HepG2 (cell line): ENCODE measurements around the gene TMEM39B. TPM values are rescaled to one million over a fixed set of nuclear protein-coding genes. Genes with fewer than 3 reads are reported as not detected.

ENCODE experiments used
- ATAC-seq: fragments of 200-7000 bp; cut with Tn5 transposase; 3 replicates; pipeline ENCODE4 v1.9.1; 2020; ENCODE audit warnings: mild to moderate bottlenecking, moderate library complexity
- BruUV-seq: library from RNA; stranded (reverse); fragments of 400-500 nt; replicated peaks from 2 replicates; lab custom pipeline; 2021; lab: Mats Ljungman, UMichigan
- CTCF ChIA-PET: fragments of 300-600 bp; formaldehyde crosslinking; extraction: SDS; loops from one replicate; lab custom pipeline; 2021; ENCODE audit warnings: low total read pairs, inconsistent platforms, low intra/inter-chr PET ratio; lab: Yijun Ruan, JAX
- POLR2A ChIA-PET: fragments of 350-600 bp; sonication (Branson Sonifier 250); formaldehyde crosslinking; loops from one replicate; lab custom pipeline; 2020; ENCODE audit warnings: antibody characterized with exemption, inconsistent platforms; lab: Yijun Ruan, JAX
- DNase-seq: peaks from one replicate; pipeline ENCODE4 v3.0.0-alpha.2; 2015; ENCODE audit warnings: low spot score
- FAIRE-seq: peaks from 3 replicates; lab custom pipeline; 2011; peaks lifted over from hg19 to GRCh38; lab: Jason Lieb, UNC
- H2AFZ ChIP-seq: one replicate; pipeline ENCODE4 v1.6.1; 2011; ENCODE audit warnings: low read length, inconsistent platforms
- H3K27ac ChIP-seq: fragments of 300-600 bp; 3 replicates; pipeline ENCODE4 v1.8.0; 2011; ENCODE audit warnings: mixed run types, mild to moderate bottlenecking, mixed read lengths, low read length, inconsistent platforms; ENCODE audit not compliant: insufficient read depth; ENCODE audit errors: extremely low read length
- H3K27me3 ChIP-seq, 2 experiments: fragments of 200-600 bp in 1 of 2; 2 replicates in 1 of 2; 3 replicates in 1 of 2; pipeline versions ENCODE4 v1.6.0 to v1.8.0; 2011; ENCODE audit warnings: low read length in 2 of 2, mild to moderate bottlenecking in 2 of 2, moderate library complexity in 2 of 2, inconsistent platforms in 1 of 2; ENCODE audit not compliant: insufficient read depth in 2 of 2, control insufficient read depth in 1 of 2
- H3K36me3 ChIP-seq, 2 experiments: fragments of 200-600 bp in 1 of 2; replicated peaks in 1 of 2; 2 replicates in 1 of 2; 3 replicates in 1 of 2; pipeline versions ENCODE4 v1.5.1 to v1.8.0; 2011; ENCODE audit warnings: low read length in 2 of 2, inconsistent platforms in 1 of 2; ENCODE audit not compliant: insufficient read depth in 2 of 2, control insufficient read depth in 1 of 2
- H3K4me1 ChIP-seq: 2 replicates; pipeline ENCODE4 v1.5.1; 2012; ENCODE audit warnings: low read length, inconsistent platforms; ENCODE audit not compliant: insufficient read depth
- H3K4me2 ChIP-seq: 2 replicates; pipeline ENCODE4 v1.6.0; 2011; ENCODE audit warnings: low read depth, low read length, inconsistent platforms
- H3K4me3 ChIP-seq, 3 experiments: fragments of 200-600 bp in 1 of 3; sonication (generic), shearing (Covaris generic) in 1 of 3; replicated peaks in 1 of 3; 2 replicates each; pipeline ENCODE4 v1.5.1; 2011 to 2016; ENCODE audit warnings: low read length in 3 of 3, inconsistent platforms in 2 of 3, low read depth in 2 of 3, mild to moderate bottlenecking in 2 of 3, control low read depth in 1 of 3, mixed read lengths in 1 of 3; ENCODE audit not compliant: insufficient read depth in 1 of 3
- H3K79me2 ChIP-seq: one replicate; pipeline ENCODE4 v1.6.1; 2011; ENCODE audit warnings: low read length, inconsistent platforms; ENCODE audit not compliant: insufficient read depth
- H3K9ac ChIP-seq: 2 replicates; pipeline ENCODE4 v1.6.0; 2011; ENCODE audit warnings: mild to moderate bottlenecking, low read depth, low read length, inconsistent platforms; ENCODE audit not compliant: insufficient read depth
- H3K9me3 ChIP-seq: 2 replicates; pipeline ENCODE4 v1.5.1; 2012; ENCODE audit warnings: mild to moderate bottlenecking, low read length
- H4K20me1 ChIP-seq: 2 replicates; pipeline ENCODE4 v1.6.0; 2011; ENCODE audit warnings: inconsistent platforms, mild to moderate bottlenecking, low read length, moderate library complexity; ENCODE audit not compliant: insufficient read depth
- CHCHD3 ChIP-seq: sonication (generic); formaldehyde crosslinking; IDR thresholded peaks from 2 replicates; pipeline ENCODE4 v1.8.0; 2022; ENCODE audit warnings: mild to moderate bottlenecking, missing genetic modification reagents, moderate library complexity
- HDAC2 ChIP-seq: sonication (generic); formaldehyde crosslinking; IDR thresholded peaks from 2 replicates; pipeline ENCODE4 v1.4.0; 2020; ENCODE audit warnings: missing genetic modification reagents
- JUN ChIP-seq: sonication (generic); formaldehyde crosslinking; IDR thresholded peaks from 2 replicates; pipeline ENCODE4 v1.4.0; 2020; ENCODE audit warnings: mild to moderate bottlenecking, missing genetic modification reagents
- MAF1 ChIP-seq: sonication (generic); formaldehyde crosslinking; IDR thresholded peaks from 2 replicates; pipeline ENCODE4 v1.5.0; 2020; ENCODE audit warnings: missing genetic modification reagents, borderline replicate concordance
- THAP11 ChIP-seq: IDR thresholded peaks from 2 replicates; pipeline ENCODE4 v1.6.1; 2016; ENCODE audit warnings: missing biosample characterization, missing genetic modification reagents
- TRIM24 ChIP-seq: sonication (generic); formaldehyde crosslinking; IDR thresholded peaks from 2 replicates; pipeline ENCODE4 v1.8.0; 2022; ENCODE audit warnings: mild to moderate bottlenecking, missing genetic modification reagents
- XBP1 ChIP-seq: sonication (generic); formaldehyde crosslinking; IDR thresholded peaks from 2 replicates; pipeline ENCODE4 v1.5.0; 2020; ENCODE audit warnings: missing genetic modification reagents
- ZNF546 ChIP-seq: sonication (generic); formaldehyde crosslinking; conservative IDR thresholded peaks from 2 replicates; pipeline ENCODE4 v1.8.1; 2023; ENCODE audit warnings: mild to moderate bottlenecking, missing genetic modification reagents
- ZNF629 ChIP-seq: sonication (generic); formaldehyde crosslinking; conservative IDR thresholded peaks from 2 replicates; pipeline ENCODE4 v1.5.0; 2020; ENCODE audit warnings: missing genetic modification reagents
- WGBS: methylation state at CpG from one replicate; pipeline ENCODE4 v1.1.6; 2017; ENCODE audit warnings: low lambda C conversion rate; 5-methylcytosine and 5-hydroxymethylcytosine counted together
- in situ Hi-C: cut with HindIII; loops from 2 replicates; pipeline ENCODE4 v1.10.0; 2017; ENCODE audit warnings: low pct_unique_long_range_greater_than_20kb; ENCODE audit not compliant: extremely low pct_ligation_motif_present
- intact Hi-C: fragments of 100-400 bp; cut with micrococcal nuclease; formaldehyde crosslinking; loops from one replicate; pipeline ENCODE4 v1.10.0; 2022; ENCODE audit not compliant: unreplicated experiment
- polyA plus RNA-seq, 8 experiments: library from polyadenylated mRNA; depleted of rRNA in 3 of 8; stranded (reverse) in 7 of 8; unstranded in 1 of 8; fragments of >200 nt; fragmentation: Illumina TruSeq in 4 of 8; extraction: Trizol in 4 of 8; gene quantifications; 2 replicates each; pipeline versions ENCODE4 v1.2.1 to v1.2.3, GENCODE V29; 2011 to 2016; ENCODE audit warnings: low read depth in 4 of 8, missing spikeins in 1 of 8, mixed read lengths in 1 of 8; ENCODE audit not compliant: insufficient read depth in 1 of 8
- total RNA-seq, 5 experiments: library from RNA; depleted of rRNA; stranded (reverse); fragments of >200 nt; fragmentation: Illumina TruSeq; extraction: Trizol; gene quantifications; 2 replicates each; pipeline ENCODE4 v1.2.3, GENCODE V29; 2016; ENCODE audit warnings: low read depth in 1 of 5
- TF ChIP-seq, protein P1 (sequence below): IDR thresholded peaks from 2 replicates; pipeline ENCODE4 v1.4.0; 2020; ENCODE audit warnings: mild to moderate bottlenecking, missing genetic modification reagents
- TF ChIP-seq, protein P2 (sequence below): sonication (generic); formaldehyde crosslinking; IDR thresholded peaks from 2 replicates; pipeline ENCODE4 v1.5.0; 2020; ENCODE audit warnings: mild to moderate bottlenecking, missing genetic modification reagents
- TF ChIP-seq, protein P3 (sequence below): sonication (generic); formaldehyde crosslinking; IDR thresholded peaks from 2 replicates; pipeline ENCODE4 v1.4.0; 2020; ENCODE audit warnings: missing genetic modification reagents

TMEM39B gene
- total and polyA plus RNA-seq, 2 of the 13 experiments (the other 11 are each of a cell fraction or from before 2014, with no cell fraction given), result 4.9 to 10.4 TPM

DNA sequence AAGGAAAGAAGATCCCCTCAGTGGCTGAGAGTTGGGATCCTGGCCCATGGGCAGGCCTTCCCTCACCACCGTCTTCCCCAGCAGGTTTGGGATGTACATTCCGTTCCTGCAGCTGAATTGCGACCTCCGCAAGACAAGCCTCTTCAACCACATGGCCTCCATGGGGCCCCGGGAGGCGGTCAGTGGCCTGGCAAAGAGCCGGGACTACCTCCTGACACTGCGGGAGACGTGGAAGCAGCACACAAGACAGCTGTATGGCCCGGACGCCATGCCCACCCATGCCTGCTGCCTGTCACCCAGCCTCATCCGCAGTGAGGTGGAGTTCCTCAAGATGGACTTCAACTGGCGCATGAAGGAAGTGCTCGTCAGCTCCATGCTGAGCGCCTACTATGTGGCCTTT is 18.9 kb downstream of the TMEM39B start:
- DNase-seq (no peak), FAIRE-seq (no peak), ATAC-seq (no peak)
- Histone ChIP-seq H3K4me1 (no peaks in the 10 kb centered on the region), H3K4me2 (no peak overlapping the region), H3K36me3 (peaks cover 19 to 30% of the 10 kb centered on the region in 2 experiments; a peak in 4 of 5 replicates), H3K4me3 (no peak overlapping the region), H3K9me3 (no peaks in the 10 kb centered on the region), H4K20me1 (no peaks in the 10 kb centered on the region), H3K27me3 (no peaks in the 10 kb centered on the region), H3K79me2 (no peaks in the 10 kb centered on the region), H3K27ac (no peak overlapping the region), H2AFZ (no peak overlapping the region), H3K9ac (no peak overlapping the region)
- ChIA-PET POLR2A (interaction anchor here (1.7 kb wide), 1 partner anchor 19 kb away, joined by 5 read pairs; the partner anchor contains the start of gene TMEM39B), CTCF (no interaction called here)
- in situ Hi-C loops, result no loop called here
- TF ChIP-seq JUN (CRISPR knock-in tag) (no peak), HDAC2 (CRISPR knock-in tag) (no peak), THAP11 (no peak), ZNF546 (no peak), MAF1 (CRISPR knock-in tag) (no peak), ZNF629 (no peak), CHCHD3 (CRISPR knock-in tag) (no peak), TRIM24 (CRISPR knock-in tag) (no peak), XBP1 (CRISPR knock-in tag) (no peak)
- TF ChIP-seq, protein P1, sequence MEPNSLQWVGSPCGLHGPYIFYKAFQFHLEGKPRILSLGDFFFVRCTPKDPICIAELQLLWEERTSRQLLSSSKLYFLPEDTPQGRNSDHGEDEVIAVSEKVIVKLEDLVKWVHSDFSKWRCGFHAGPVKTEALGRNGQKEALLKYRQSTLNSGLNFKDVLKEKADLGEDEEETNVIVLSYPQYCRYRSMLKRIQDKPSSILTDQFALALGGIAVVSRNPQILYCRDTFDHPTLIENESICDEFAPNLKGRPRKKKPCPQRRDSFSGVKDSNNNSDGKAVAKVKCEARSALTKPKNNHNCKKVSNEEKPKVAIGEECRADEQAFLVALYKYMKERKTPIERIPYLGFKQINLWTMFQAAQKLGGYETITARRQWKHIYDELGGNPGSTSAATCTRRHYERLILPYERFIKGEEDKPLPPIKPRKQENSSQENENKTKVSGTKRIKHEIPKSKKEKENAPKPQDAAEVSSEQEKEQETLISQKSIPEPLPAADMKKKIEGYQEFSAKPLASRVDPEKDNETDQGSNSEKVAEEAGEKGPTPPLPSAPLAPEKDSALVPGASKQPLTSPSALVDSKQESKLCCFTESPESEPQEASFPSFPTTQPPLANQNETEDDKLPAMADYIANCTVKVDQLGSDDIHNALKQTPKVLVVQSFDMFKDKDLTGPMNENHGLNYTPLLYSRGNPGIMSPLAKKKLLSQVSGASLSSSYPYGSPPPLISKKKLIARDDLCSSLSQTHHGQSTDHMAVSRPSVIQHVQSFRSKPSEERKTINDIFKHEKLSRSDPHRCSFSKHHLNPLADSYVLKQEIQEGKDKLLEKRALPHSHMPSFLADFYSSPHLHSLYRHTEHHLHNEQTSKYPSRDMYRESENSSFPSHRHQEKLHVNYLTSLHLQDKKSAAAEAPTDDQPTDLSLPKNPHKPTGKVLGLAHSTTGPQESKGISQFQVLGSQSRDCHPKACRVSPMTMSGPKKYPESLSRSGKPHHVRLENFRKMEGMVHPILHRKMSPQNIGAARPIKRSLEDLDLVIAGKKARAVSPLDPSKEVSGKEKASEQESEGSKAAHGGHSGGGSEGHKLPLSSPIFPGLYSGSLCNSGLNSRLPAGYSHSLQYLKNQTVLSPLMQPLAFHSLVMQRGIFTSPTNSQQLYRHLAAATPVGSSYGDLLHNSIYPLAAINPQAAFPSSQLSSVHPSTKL (CRISPR knock-in tag), result no peak
- TF ChIP-seq, protein P2, sequence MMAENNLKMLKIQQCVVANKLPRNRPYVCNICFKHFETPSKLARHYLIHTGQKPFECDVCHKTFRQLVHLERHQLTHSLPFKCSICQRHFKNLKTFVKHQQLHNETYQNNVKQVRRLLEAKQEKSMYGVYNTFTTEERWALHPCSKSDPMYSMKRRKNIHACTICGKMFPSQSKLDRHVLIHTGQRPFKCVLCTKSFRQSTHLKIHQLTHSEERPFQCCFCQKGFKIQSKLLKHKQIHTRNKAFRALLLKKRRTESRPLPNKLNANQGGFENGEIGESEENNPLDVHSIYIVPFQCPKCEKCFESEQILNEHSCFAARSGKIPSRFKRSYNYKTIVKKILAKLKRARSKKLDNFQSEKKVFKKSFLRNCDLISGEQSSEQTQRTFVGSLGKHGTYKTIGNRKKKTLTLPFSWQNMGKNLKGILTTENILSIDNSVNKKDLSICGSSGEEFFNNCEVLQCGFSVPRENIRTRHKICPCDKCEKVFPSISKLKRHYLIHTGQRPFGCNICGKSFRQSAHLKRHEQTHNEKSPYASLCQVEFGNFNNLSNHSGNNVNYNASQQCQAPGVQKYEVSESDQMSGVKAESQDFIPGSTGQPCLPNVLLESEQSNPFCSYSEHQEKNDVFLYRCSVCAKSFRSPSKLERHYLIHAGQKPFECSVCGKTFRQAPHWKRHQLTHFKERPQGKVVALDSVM (CRISPR knock-in tag), result no peak
- TF ChIP-seq, protein P3, sequence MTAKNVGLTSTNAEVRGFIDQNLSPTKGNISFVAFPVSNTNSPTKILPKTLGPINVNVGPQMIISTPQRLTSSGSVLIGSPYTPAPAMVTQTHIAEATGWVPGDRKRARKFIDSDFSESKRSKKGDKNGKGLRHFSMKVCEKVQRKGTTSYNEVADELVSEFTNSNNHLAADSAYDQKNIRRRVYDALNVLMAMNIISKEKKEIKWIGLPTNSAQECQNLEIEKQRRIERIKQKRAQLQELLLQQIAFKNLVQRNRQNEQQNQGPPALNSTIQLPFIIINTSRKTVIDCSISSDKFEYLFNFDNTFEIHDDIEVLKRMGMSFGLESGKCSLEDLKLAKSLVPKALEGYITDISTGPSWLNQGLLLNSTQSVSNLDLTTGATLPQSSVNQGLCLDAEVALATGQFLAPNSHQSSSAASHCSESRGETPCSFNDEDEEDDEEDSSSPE (CRISPR knock-in tag), result no peak
- WGBS, result no CpG with 5 or more reads among the region's 15 CpGs
- no TSS peak for BruUV-seq
- intact Hi-C loops, result no loop called here
